ENCODE data around the gene EXOC4. TPM values are rescaled to one million over a fixed set of nuclear protein-coding genes. Genes with fewer than 3 reads are reported as not detected.

EXOC4 gene
- total RNA-seq, 1 experiment from 2014 or later, result 75.8 TPM

DNA sequence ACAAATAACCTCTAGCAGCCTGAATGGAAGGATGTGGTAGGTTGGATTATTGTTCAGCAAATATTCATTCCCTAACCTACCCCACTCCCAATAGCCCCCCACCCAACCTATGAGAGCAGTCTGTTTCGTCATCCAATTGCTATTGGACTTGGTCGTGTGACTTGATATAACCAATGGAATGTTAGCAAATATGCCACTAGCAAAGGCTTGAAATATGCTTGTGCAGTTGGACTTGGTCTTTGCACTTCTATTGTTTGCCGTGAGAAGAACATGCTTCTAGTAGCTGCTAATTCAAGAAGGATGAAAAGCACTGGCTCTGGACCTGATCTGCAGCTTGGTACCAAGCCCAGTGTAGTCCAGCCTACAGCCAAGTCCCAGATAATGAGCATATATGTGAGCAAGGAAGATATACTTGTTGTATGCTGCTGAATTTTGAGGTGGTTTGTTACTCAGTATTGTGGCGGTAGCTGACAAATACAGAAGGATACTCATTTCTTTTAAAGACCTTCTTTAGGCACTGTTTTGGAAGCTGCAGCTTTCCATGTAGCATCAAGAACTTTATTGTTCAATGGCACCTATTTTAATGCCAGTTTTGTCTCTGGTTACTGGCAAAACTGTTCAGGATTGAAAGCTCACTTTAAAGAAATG is 180.4 kb downstream of the EXOC4 start:
- no peaks in the 10 kb centered on the region for H4K20me1 ChIP-seq (ENCODE audit: control insufficient read depth, insufficient read depth, insufficient read length)
- Mint-ChIP-seq H3K4me3 (no peak overlapping the region), H3K27me3 (ENCODE audit: low read depth) (no peaks in the 10 kb centered on the region), H3K9me3 (peaks cover 3 to 12% of the 10 kb centered on the region in 2 experiments), H3K4me1 (peaks cover 29 to 30% of the 10 kb centered on the region in 2 experiments), H3K27ac (no peak overlapping the region), H3K36me3 (ENCODE audit: insufficient read depth in 1 of 3, low read depth in 3 of 3) (peaks cover 8 to 20% (median 12%) of the 10 kb centered on the region in 3 experiments; a peak in 6 of 7 replicates)
- H2BK15ac ChIP-seq (ENCODE audit: low read depth, low read length), result no peak overlapping the region
- H4K5ac ChIP-seq (ENCODE audit: insufficient read length, low read depth, low read length), result no peak overlapping the region
- H3K4ac ChIP-seq (ENCODE audit: low read depth, low read length), result no peak overlapping the region
- H2BK120ac ChIP-seq (ENCODE audit: low read depth, low read length, poor library complexity, severe bottlenecking), result no peak overlapping the region
- no peak overlapping the region for H3K14ac ChIP-seq (ENCODE audit: insufficient read depth, low read length)
- H3K56ac ChIP-seq (ENCODE audit: insufficient read length, low read depth, low read length), result no peak overlapping the region
- H2BK5ac ChIP-seq (ENCODE audit: insufficient read length, low read length), result no peak overlapping the region
- H2BK12ac ChIP-seq (ENCODE audit: insufficient read length, low read depth, low read length), result no peak overlapping the region
- H3K79me2 ChIP-seq (ENCODE audit: insufficient read depth, low read length), result no peaks in the 10 kb centered on the region
- no peaks in the 10 kb centered on the region for H3K79me1 ChIP-seq (ENCODE audit: insufficient read depth, low read depth, low read length, poor library complexity, severe bottlenecking)
- no peak overlapping the region for H4K8ac ChIP-seq (replicated peaks; ENCODE audit: insufficient read length, low read depth, low read length)
- H3K23ac ChIP-seq (ENCODE audit: insufficient read length, low read depth, low read length), result no peak overlapping the region
- no peak for DNase-seq
- H3K27ac ChIP-seq (ENCODE audit: insufficient read length, low read depth, low read length), result no peak overlapping the region
- H3K18ac ChIP-seq (ENCODE audit: insufficient read length, low read depth, low read length), result no peak overlapping the region
- no peak overlapping the region for H3T11ph ChIP-seq (ENCODE audit: low read length)
- no peak overlapping the region for H3K9ac ChIP-seq (ENCODE audit: extremely low read depth, insufficient read length, low read length)
- no peak overlapping the region for H2AFZ ChIP-seq (ENCODE audit: low read length)
- no CpG with 5 or more reads among the region's 4 CpGs for WGBS (ENCODE audit: extremely low coverage, insufficient read length, low lambda C conversion rate)
- no peak overlapping the region for H3K4me2 ChIP-seq (ENCODE audit: insufficient read depth, insufficient read length, low read length)
- H3K27me3 ChIP-seq (ENCODE audit: insufficient read depth, low read length), result no peaks in the 10 kb centered on the region
- TF ChIP-seq, protein P1, sequence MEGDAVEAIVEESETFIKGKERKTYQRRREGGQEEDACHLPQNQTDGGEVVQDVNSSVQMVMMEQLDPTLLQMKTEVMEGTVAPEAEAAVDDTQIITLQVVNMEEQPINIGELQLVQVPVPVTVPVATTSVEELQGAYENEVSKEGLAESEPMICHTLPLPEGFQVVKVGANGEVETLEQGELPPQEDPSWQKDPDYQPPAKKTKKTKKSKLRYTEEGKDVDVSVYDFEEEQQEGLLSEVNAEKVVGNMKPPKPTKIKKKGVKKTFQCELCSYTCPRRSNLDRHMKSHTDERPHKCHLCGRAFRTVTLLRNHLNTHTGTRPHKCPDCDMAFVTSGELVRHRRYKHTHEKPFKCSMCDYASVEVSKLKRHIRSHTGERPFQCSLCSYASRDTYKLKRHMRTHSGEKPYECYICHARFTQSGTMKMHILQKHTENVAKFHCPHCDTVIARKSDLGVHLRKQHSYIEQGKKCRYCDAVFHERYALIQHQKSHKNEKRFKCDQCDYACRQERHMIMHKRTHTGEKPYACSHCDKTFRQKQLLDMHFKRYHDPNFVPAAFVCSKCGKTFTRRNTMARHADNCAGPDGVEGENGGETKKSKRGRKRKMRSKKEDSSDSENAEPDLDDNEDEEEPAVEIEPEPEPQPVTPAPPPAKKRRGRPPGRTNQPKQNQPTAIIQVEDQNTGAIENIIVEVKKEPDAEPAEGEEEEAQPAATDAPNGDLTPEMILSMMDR (conservative IDR thresholded peaks at IDR 0.05), result no peak
- H4K91ac ChIP-seq (ENCODE audit: insufficient read length, low read depth, low read length), result no peak overlapping the region
- peaks cover under 1% of the 10 kb centered on the region; the same call in 1 of the 2 replicates for H3K4me1 ChIP-seq (ENCODE audit: insufficient read depth, low read length)
- H2BK20ac ChIP-seq (ENCODE audit: low read depth, low read length, poor library complexity, severe bottlenecking), result no peak overlapping the region
- no peak overlapping the region for H2AK5ac ChIP-seq (ENCODE audit: insufficient read length, low read length)
- H3K23me2 ChIP-seq (ENCODE audit: insufficient read length, low read depth, low read length, poor library complexity, severe bottlenecking), result no peaks in the 10 kb centered on the region
- no peaks in the 10 kb centered on the region for H3K9me3 ChIP-seq (ENCODE audit: control insufficient read depth, low read depth, low read length)
